GM04503 (cell line): ENCODE results near the gene DAPK2.

Experiments used
- DNase-seq: peaks from one replicate; pipeline ENCODE4 v3.0.0-alpha.2; 2012; ENCODE audit warnings: low read depth

Gene DAPK2

GRCh38 chr15:63996794-63997357 lies 49.4 kb downstream of the DAPK2 start:
- no peak for DNase-seq

- DNase-seq = no peak
Observed at GRCh38 chr15:63995789-63996188, 50.5 kb downstream of the DAPK2 start.

GRCh38 chr15:63994073-63994600 lies 52.1 kb downstream of the DAPK2 start:
- DNase-seq = no peak

GRCh38 chr15:63992300-63992699 lies 54.0 kb downstream of the DAPK2 start:
- no peak for DNase-seq

GRCh38 chr15:63991706-63992105 lies 54.6 kb downstream of the DAPK2 start:
- DNase-seq = no peak

GRCh38 chr15:63990454-63990853 lies 55.8 kb downstream of the DAPK2 start:
- DNase-seq = no peak

- no peak for DNase-seq
Observed at GRCh38 chr15:63987796-63988378, 58.4 kb downstream of the DAPK2 start.

GRCh38 chr15:63986751-63987341 lies 59.4 kb downstream of the DAPK2 start:
- DNase-seq = no peak

GRCh38 chr15:63986185-63986680 lies 60.1 kb downstream of the DAPK2 start:
- DNase-seq = no peak

GRCh38 chr15:63985221-63986184 lies 60.8 kb downstream of the DAPK2 start:
- no peak for DNase-seq

- DNase-seq = no peak
Observed at GRCh38 chr15:63984331-63984730, 62.0 kb downstream of the DAPK2 start.

- no peak for DNase-seq
Observed at GRCh38 chr15:63983061-63983711, 63.1 kb downstream of the DAPK2 start.

- DNase-seq = no peak
Observed at GRCh38 chr15:63982381-63982854, 63.9 kb downstream of the DAPK2 start.

GRCh38 chr15:63981596-63982320 lies 64.5 kb downstream of the DAPK2 start:
- no peak for DNase-seq

GRCh38 chr15:63979262-63979793 lies 67.0 kb downstream of the DAPK2 start:
- DNase-seq = no peak

- no peak for DNase-seq
Observed at GRCh38 chr15:63978511-63979261, 67.6 kb downstream of the DAPK2 start.

GRCh38 chr15:63977119-63977518 lies 69.2 kb downstream of the DAPK2 start:
- no peak for DNase-seq

- no peak for DNase-seq
Observed at GRCh38 chr15:63974021-63974420, 72.3 kb downstream of the DAPK2 start.

- DNase-seq = peak; percentile 85
Observed at GRCh38 chr15:63973212-63974009, 72.9 kb downstream of the DAPK2 start.
